ENCODE data around the gene RAET1G. TPM values are rescaled to one million over a fixed set of nuclear protein-coding genes. Genes with fewer than 3 reads are reported as not detected.
"Not testable (repeated sequence)": the region's sequence is repeated elsewhere in the genome, so short reads cannot be mapped to it uniquely, and the experiment has no call there.

RAET1G gene
- total RNA-seq, 3 donors from 2014 or later, result not detected

DNA sequence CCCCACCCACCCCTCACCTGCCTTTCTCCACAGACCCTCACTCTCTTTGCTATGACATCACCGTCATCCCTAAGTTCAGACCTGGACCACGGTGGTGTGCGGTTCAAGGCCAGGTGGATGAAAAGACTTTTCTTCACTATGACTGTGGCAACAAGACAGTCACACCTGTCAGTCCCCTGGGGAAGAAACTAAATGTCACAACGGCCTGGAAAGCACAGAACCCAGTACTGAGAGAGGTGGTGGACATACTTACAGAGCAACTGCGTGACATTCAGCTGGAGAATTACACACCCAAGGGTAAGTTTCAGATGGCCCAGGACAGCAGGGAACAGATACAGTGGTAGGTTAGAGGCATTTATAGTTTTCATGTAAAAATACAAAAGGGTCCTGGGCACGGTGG is 22.4 kb upstream of the RAET1G start:
- ATAC-seq; H3K36me3 Mint-ChIP-seq (ENCODE audit: insufficient read depth); DNase-seq; H3K4me3 Mint-ChIP-seq; H3K9me3 Mint-ChIP-seq: not testable (repeated sequence)
- peaks cover 12% of the 10 kb centered on the region for H3K4me1 Mint-ChIP-seq (ENCODE audit: low read depth)
- peaks cover 31% of the 10 kb centered on the region for H3K27me3 Mint-ChIP-seq (ENCODE audit: low read depth)

DNA sequence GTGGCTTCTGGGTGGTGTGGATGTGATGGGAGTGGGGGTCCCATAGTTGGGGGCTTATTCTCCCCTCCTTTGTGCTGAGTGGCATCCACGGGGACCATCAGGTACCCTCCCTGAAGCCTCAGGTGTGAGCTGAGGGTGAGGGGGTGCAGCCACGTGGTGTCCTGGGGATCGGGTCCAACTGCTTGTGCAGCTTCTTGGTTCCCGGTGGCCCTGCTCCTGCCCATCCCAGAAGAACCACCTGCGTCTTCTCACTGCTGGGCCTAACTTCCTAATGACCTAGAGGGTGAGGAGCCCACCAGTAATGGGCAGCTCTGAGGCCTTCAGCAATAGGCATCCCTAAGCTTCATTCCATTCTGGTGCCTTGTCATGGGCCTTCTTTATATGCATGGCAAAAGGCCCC is 20.4 kb upstream of the RAET1G start:
- not testable (repeated sequence) for H3K36me3 Mint-ChIP-seq (ENCODE audit: insufficient read depth); DNase-seq; ATAC-seq; H3K9me3 Mint-ChIP-seq
- Mint-ChIP-seq H3K27me3 (ENCODE audit: low read depth) (peaks cover 36% of the 10 kb centered on the region), H3K4me3 (peak overlapping the region; percentile 87), H3K4me1 (ENCODE audit: low read depth) (peaks cover 22% of the 10 kb centered on the region)

DNA sequence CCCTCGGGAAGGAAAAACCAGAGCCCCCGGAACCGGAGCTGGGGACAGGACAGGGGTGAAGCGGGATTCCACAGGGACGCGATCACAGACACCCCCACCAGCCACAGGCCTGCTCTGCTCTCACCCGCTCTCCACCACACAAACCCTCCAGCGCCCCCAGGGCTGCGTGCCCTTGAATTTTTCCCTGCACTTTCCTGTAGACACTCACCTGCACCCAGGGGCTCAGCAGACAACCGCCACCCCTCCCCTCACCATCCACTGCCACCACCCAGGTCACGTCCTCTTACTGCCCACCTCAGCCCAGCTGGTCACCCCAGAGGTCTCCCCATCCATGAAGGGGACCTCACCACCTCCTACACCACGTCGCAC is 19.5 kb upstream of the RAET1G start:
- no peak for ATAC-seq
- Mint-ChIP-seq H3K36me3 (ENCODE audit: insufficient read depth) (peaks cover 2% of the 10 kb centered on the region), H3K4me1 (ENCODE audit: low read depth) (peaks cover 27% of the 10 kb centered on the region), H3K4me3 (peak overlapping the region; percentile 87), H3K9me3 (no peaks in the 10 kb centered on the region), H3K27me3 (ENCODE audit: low read depth) (peaks cover 39% of the 10 kb centered on the region)
- DNase-seq, result no peak

DNA sequence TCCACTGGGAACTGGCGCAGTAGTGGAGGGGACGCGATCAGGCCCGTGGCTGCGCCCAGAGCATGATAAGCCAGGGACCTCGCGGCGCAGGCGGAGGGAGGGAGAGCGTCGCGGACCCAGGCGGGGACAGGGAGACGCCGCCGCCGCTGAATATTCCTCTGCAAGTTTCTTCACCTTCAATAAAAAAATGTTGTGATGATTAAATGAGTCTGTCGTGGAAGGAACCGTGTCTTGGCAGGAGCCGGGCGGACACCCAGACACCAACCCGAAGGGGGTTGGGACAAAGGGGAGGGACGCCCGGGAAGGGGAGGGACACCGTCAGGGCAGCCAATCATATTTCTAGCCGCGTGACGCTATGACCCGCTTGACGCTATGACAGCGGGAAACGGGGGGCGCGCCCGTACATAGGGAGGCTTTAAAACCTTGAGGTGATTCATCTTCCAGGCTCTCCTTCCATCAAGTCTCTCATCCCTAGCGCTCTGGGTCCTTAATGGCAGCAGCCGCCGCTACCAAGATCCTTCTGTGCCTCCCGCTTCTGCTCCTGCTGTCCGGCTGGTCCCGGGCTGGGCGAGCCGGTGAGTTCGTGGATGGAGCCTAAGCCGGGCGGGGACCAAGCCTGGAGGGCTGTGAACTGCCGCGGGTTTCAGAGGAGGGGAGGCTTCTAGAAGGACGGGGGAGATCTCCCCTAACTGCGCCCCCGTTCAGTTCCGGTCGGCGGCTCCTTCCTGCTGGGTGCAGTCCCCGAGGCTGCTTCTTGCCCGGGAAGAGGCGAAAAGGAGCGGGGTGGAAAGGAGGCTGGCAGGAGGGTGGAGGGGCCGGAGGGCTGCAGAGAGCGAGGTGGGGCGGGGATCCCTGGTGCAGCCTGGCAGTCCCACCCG is 18.9 kb upstream of the RAET1G start, which contains the start of gene ULBP2:
ULBP2 (plus strand) TSS at position 432 of the 878 bp plus-strand sequence; CDS start at position 491, 59 bp downstream.
- H3K27me3 Mint-ChIP-seq (ENCODE audit: low read depth), result peaks cover 45% of the 10 kb centered on the region

DNA sequence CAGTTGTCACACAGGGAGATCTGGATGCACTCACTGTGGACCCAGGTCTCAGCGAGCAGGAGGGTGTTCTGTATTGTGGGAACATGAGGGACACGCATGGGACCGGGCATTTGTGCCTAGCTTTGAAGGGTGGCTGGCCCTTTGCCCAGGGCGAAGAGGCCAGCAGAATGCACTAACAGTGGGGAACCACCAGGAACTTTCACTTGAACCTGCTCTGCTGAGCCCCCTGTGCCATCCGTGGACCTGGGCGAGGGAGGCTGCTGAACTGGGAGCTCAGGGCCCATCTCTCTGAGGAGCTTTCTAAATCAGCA is 17.7 kb upstream of the RAET1G start:
- H3K4me3 Mint-ChIP-seq, result peak overlapping the region; percentile 40
- no peak for DNase-seq
- peaks cover 57% of the 10 kb centered on the region for H3K27me3 Mint-ChIP-seq (ENCODE audit: low read depth)
- ATAC-seq, result no peak
- no peaks in the 10 kb centered on the region for H3K9me3 Mint-ChIP-seq
- peaks cover 2% of the 10 kb centered on the region for H3K36me3 Mint-ChIP-seq (ENCODE audit: insufficient read depth)
- H3K4me1 Mint-ChIP-seq (ENCODE audit: low read depth), result peaks cover 27% of the 10 kb centered on the region

More for the DNA sequence above, 18.9 kb upstream of the RAET1G start, which contains the start of gene ULBP2:
- no peaks in the 10 kb centered on the region for H3K9me3 Mint-ChIP-seq
- H3K4me1 Mint-ChIP-seq (ENCODE audit: low read depth), result peaks cover 27% of the 10 kb centered on the region
- ATAC-seq (peak; percentile 91), DNase-seq (peak; percentile 92)
- H3K36me3 Mint-ChIP-seq (ENCODE audit: insufficient read depth), result peaks cover 2% of the 10 kb centered on the region
- peak within 1 kb of the TSS; percentile 87 for H3K4me3 Mint-ChIP-seq

DNA sequence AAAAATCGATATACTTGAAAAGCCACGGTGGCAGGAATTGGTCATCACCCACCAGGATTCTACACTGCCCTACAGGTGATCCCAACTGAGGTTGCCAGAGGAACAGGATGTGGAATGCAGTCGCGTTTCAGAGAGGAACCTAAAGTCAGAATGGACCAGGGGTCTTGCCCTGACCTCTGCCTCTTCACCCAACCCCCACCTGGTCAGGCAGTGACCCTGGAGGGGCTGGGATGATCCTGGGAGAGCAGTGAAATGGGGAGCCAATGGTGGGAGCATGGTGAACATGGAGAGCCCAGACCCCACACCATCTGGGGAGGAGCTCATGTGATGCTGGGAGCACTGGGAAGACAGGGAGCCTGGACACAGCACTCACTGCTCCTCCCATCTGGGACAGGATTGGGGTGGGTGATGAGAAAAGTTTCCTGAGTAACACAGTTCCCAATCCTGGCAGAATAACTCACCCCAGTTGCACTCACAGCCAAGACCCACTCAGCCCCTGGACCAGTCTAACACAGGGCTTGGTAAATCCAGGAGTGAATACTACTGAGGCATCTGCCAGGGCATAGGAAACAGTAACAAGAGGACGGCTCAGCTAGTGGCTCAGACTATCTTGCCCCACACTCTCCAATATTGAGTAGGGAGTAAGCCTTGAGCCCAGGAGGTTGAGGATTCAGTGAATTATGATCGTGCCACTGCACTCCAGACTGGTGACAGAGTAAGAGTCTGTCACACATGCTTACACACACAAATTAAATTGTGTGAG is 17.2 kb upstream of the RAET1G start:
- ATAC-seq (no peak), DNase-seq (no peak)
- no peaks in the 10 kb centered on the region for H3K36me3 Mint-ChIP-seq (ENCODE audit: insufficient read depth)
- H3K9me3 Mint-ChIP-seq, result no peaks in the 10 kb centered on the region
- peak overlapping the region; percentile 40 for H3K4me3 Mint-ChIP-seq
- H3K27me3 Mint-ChIP-seq (ENCODE audit: low read depth), result peaks cover 61% of the 10 kb centered on the region
- peaks cover 27% of the 10 kb centered on the region for H3K4me1 Mint-ChIP-seq (ENCODE audit: low read depth)

DNA sequence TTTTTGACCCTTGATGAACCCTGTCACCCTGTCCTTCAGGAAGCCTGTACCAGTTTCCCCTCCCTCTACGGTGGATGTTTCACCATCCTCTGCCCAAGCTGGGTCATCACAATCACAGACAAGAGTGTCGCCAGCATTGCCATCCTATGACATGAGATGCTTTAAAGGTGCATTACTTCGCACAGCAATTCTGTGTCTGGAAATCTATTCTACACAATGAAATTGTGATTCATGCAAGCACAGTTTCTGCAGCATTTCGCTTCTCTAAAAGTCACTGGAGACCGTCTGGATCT is 16.4 kb upstream of the RAET1G start:
- Mint-ChIP-seq H3K4me3 (peak overlapping the region; percentile 73), H3K27me3 (ENCODE audit: low read depth) (peaks cover 68% of the 10 kb centered on the region), H3K9me3 (no peaks in the 10 kb centered on the region), H3K4me1 (ENCODE audit: low read depth) (peaks cover 29% of the 10 kb centered on the region), H3K36me3 (ENCODE audit: insufficient read depth) (no peaks in the 10 kb centered on the region)
- DNase-seq, result no peak
- ATAC-seq, result no peak

DNA sequence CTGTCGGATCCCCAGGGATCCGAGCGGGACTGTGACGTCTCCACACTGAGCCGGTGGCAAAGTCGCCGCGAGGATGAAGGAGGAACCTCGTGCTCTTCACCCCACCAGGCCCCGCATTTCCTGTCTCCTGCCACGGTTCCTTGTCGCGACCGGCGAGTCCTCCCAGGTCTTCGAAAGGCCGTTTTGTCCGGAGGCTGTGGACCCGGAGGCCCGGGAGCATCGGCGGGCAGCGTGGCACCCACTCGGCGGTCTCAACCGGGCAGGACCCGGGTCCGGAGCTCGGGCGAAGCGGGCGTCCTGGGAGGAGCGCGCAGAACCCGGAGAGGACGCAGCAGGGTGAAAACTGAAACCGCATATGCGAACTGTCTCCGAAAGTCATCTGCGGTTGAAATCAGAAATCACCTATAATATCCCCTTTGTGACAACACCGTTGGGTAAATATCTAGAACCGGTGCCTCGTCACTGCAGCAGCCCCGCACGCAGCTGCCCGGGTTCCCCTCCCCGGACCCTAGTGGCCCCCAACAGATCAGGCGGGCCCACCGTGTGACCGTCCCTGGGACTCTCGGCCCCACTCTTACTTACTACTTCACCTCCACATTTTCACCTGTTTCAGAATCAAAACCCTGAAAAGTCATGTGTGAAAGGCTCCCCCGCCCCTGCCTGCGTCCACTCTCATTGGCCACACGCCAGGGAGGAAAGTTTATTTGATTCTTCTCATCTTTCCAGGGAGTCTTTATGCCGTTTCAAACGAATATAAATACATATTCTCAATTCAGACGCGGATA is 15.8 kb upstream of the RAET1G start:
- Mint-ChIP-seq H3K4me1 (ENCODE audit: low read depth) (peaks cover 30% of the 10 kb centered on the region), H3K9me3 (no peaks in the 10 kb centered on the region), H3K27me3 (ENCODE audit: low read depth) (peaks cover 73% of the 10 kb centered on the region), H3K4me3 (peak overlapping the region; percentile 73), H3K36me3 (ENCODE audit: insufficient read depth) (no peaks in the 10 kb centered on the region)
- peak; percentile 40 to 52 for ATAC-seq
- no peak for DNase-seq

DNA sequence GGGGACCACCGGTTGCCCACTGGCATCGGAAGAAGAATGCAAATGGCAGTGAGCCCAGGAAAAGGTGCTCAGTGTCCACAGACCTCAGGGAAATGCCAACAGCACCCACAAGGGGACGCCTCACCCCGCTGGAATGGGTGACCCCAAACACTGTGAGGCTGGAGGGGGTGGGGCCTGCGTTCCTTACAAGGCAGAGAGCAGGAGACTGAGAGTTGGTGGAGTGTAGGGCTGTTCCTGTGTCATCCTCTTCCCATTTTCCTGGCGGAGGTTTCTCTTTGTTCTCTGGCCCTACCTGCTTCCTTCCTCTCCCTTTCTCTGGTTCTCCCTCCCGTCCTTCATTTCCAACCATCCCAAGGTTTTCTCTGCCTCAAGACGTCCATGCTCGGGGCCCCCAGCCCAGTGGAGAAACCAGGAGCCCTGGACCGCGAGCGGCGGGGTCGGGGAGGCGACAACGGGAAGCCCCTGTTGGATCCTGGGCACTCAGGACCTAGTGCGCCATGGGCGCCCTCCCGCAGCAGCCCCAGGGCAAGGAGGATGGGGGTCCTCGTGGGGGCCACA is 15.2 kb upstream of the RAET1G start:
- not testable (repeated sequence) for H3K36me3 Mint-ChIP-seq (ENCODE audit: insufficient read depth); H3K9me3 Mint-ChIP-seq; ATAC-seq; DNase-seq
- peaks cover 75% of the 10 kb centered on the region for H3K27me3 Mint-ChIP-seq (ENCODE audit: low read depth)
- H3K4me1 Mint-ChIP-seq (ENCODE audit: low read depth), result peaks cover 30% of the 10 kb centered on the region
- H3K4me3 Mint-ChIP-seq, result peak overlapping the region; percentile 73

DNA sequence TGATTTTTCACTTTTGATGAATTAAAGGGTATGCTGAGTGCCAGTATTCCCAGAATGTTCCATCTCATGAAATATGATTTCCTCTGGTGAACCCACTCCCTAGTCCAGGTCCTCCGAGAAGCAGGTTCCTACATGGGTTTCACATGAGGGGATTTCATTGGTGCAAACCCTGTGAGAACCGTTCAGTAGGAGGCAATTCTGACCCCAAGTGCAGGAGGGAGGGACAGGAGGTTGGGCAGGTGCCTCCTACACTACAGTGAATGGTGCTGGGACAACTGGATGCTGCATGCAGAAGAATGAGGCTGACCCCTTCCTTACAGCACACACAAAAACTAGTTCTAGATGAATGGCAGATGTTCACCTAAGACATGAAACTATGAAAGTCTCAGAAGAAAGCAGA is 13.8 kb upstream of the RAET1G start:
- no peaks in the 10 kb centered on the region for H3K9me3 Mint-ChIP-seq
- H3K36me3 Mint-ChIP-seq (ENCODE audit: insufficient read depth), result no peaks in the 10 kb centered on the region
- peaks cover 81% of the 10 kb centered on the region for H3K27me3 Mint-ChIP-seq (ENCODE audit: low read depth)
- peaks cover 24% of the 10 kb centered on the region for H3K4me1 Mint-ChIP-seq (ENCODE audit: low read depth)
- ATAC-seq, result no peak
- H3K4me3 Mint-ChIP-seq, result no peak overlapping the region
- DNase-seq, result no peak

DNA sequence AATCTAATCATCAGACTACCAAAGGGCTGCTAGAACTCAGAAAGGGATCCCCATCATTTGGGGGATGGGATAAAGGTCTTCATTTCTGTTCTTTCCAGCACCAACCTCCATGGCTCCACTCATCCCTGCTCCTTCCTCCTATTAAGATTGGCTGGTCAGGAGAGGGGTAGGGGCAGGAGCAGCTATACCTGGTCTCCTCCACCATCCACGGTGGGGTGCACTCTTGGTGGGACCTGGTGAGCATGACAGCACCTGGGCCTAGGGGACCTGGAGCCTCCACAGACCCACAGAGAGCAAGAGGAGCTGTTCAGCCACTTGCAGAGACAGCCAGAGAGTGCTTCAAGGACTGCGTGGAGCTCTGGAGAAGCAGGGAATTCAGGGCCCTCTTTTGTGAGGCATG is 12.7 kb upstream of the RAET1G start:
- DNase-seq, result no peak
- ATAC-seq, result no peak
- H3K9me3 Mint-ChIP-seq, result no peaks in the 10 kb centered on the region
- H3K4me3 Mint-ChIP-seq, result no peak overlapping the region
- no peaks in the 10 kb centered on the region for H3K36me3 Mint-ChIP-seq (ENCODE audit: insufficient read depth)
- H3K4me1 Mint-ChIP-seq (ENCODE audit: low read depth), result peaks cover 21% of the 10 kb centered on the region
- peaks cover 86% of the 10 kb centered on the region for H3K27me3 Mint-ChIP-seq (ENCODE audit: low read depth)

DNA sequence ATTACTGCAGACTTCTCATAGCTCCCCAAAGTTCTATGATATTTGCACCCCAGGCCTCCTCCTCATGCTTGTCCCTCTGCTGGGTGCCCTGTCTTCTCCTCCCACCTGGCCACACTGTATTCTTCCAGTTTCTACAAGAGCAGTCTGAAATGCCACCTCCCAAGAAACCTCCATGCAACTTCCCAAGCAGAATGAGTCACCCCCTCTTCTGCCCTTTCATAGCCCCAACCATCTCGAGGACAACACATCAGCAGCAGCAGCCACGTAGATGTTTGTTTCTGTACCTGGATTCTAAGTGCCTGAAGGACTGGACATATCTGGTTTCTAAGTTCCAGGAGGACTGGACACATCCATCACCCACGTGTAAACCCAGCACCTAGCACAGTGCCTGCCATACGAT is 12.3 kb upstream of the RAET1G start:
- DNase-seq, result no peak

DNA sequence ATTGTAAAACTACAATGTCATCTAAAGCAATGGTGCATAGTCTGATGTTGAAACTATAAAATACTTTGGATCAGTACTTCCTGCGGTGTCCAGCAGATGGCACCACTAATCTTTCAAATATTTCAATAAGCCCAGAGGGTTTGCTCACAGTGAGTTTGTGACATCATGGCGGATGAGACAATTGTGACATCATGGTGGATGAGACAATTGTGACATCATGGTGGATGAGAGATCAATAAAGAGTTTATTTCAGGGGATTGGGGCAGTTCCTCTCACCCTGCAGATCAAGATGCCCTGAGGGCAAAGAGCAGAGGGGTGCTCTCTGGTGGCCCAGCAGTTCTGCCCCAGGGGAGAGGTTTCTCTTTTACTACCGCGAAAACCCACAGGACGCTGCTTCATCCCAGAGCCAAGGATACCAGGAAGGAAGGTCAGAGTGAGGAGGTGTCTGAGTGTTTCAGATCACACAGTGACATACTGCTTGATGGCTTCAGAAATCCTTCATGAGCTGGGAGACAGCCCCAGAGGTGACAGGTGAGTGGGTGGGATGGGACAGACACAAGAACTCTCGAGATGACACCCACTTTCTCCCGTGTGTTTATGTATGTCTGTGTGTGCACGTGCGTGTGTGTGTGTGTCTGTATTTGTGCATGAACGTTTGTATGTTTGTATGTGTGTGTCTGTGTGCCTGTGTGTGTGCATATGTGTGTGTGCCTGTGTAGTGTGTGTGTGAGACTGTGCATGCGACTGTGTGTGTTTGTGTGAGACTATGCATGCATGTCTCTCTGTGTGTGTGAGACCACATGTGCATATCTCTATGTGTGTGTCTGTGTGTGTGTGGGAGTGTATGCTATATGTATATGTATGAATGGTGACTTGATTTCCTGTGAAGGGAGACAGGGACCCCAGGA is 11.6 kb upstream of the RAET1G start:
- no peaks in the 10 kb centered on the region for H3K36me3 Mint-ChIP-seq (ENCODE audit: insufficient read depth)
- H3K4me3 Mint-ChIP-seq, result no peak overlapping the region
- peaks cover 16% of the 10 kb centered on the region for H3K4me1 Mint-ChIP-seq (ENCODE audit: low read depth)
- ATAC-seq (peak; percentile 37 to 58), DNase-seq (peak; percentile 71)
- H3K27me3 Mint-ChIP-seq (ENCODE audit: low read depth), result peaks cover 86% of the 10 kb centered on the region
- H3K9me3 Mint-ChIP-seq, result no peaks in the 10 kb centered on the region

More for the DNA sequence above, 12.3 kb upstream of the RAET1G start:
- Mint-ChIP-seq H3K4me1 (ENCODE audit: low read depth) (peaks cover 18% of the 10 kb centered on the region), H3K4me3 (no peak overlapping the region), H3K27me3 (ENCODE audit: low read depth) (peaks cover 86% of the 10 kb centered on the region), H3K9me3 (no peaks in the 10 kb centered on the region), H3K36me3 (ENCODE audit: insufficient read depth) (no peaks in the 10 kb centered on the region)
- no peak for ATAC-seq
